Hepatic stellate cell (primary cell): Measurements from ENCODE around the gene CDH12.
"Not testable (repeated sequence)": the region's sequence is repeated elsewhere in the genome, so short reads cannot be mapped to it uniquely, and the experiment has no call there.

ENCODE experiments used
- DNase-seq: peaks from one replicate; pipeline ENCODE4 v3.0.0; 2011; ENCODE audit warnings: low spot score

Gene CDH12

GRCh38 chr5:22001097-22001496 is 852.0 kb downstream of the CDH12 start:
- not testable (repeated sequence) for DNase-seq

GRCh38 chr5:21985799-21986198 is 867.3 kb downstream of the CDH12 start:
- DNase-seq: not testable (repeated sequence)

- not testable (repeated sequence) for DNase-seq
Observed at GRCh38 chr5:21951571-21951970, 901.6 kb downstream of the CDH12 start.

GRCh38 chr5:21931116-21931515 is 922.0 kb downstream of the CDH12 start:
- DNase-seq: no peak

- peak; percentile 1 for DNase-seq
Observed at GRCh38 chr5:21919414-21920022, 933.6 kb downstream of the CDH12 start.

GRCh38 chr5:21918451-21918850 is 934.7 kb downstream of the CDH12 start:
- DNase-seq: no peak

GRCh38 chr5:21910731-21911130 is 942.4 kb downstream of the CDH12 start:
- no peak for DNase-seq

- DNase-seq: no peak
Observed at GRCh38 chr5:21895766-21896350, 957.3 kb downstream of the CDH12 start.

GRCh38 chr5:21893161-21893560 is 960.0 kb downstream of the CDH12 start:
- DNase-seq: no peak

- DNase-seq: no peak
Observed at GRCh38 chr5:21889581-21889980, 963.6 kb downstream of the CDH12 start.

GRCh38 chr5:21882074-21882745 is 970.9 kb downstream of the CDH12 start:
- DNase-seq: no peak

- no peak for DNase-seq
Observed at GRCh38 chr5:21880164-21880563, 973.0 kb downstream of the CDH12 start.

GRCh38 chr5:21862986-21863385 is 990.2 kb downstream of the CDH12 start:
- DNase-seq: no peak

- DNase-seq: no peak
Observed at GRCh38 chr5:21858441-21858840, 994.7 kb downstream of the CDH12 start.

- DNase-seq: no peak
Observed at GRCh38 chr5:21856987-21857386, 996.2 kb downstream of the CDH12 start.

GRCh38 chr5:21847300-21847699 is 1005.8 kb downstream of the CDH12 start:
- no peak for DNase-seq

GRCh38 chr5:21844960-21845359 is 1008.2 kb downstream of the CDH12 start:
- DNase-seq: no peak

- no peak for DNase-seq
Observed at GRCh38 chr5:21834863-21835262, 1018.3 kb downstream of the CDH12 start.

- DNase-seq: no peak
Observed at GRCh38 chr5:21831145-21831787, 1021.9 kb downstream of the CDH12 start.

GRCh38 chr5:21826884-21827283 is 1026.3 kb downstream of the CDH12 start:
- DNase-seq: no peak

GRCh38 chr5:21823588-21823987 is 1029.6 kb downstream of the CDH12 start:
- no peak for DNase-seq

- no peak for DNase-seq
Observed at GRCh38 chr5:21823076-21823574, 1030.0 kb downstream of the CDH12 start.

- DNase-seq: no peak
Observed at GRCh38 chr5:21820527-21820926, 1032.6 kb downstream of the CDH12 start.
